DND-41 (cell line): ENCODE results near the gene AASS.
"Not testable (repeated sequence)": the region's sequence is repeated elsewhere in the genome, so short reads cannot be mapped to it uniquely, and the experiment has no call there.

Experiments
- ATAC-seq: fragments of 200-7000 bp; cut with Tn5 transposase; 3 replicates; pipeline ENCODE4 v1.9.1; 2021; ENCODE audit warnings: low read depth; ENCODE audit not compliant: insufficient read depth
- DNase-seq: peaks from one replicate; pipeline ENCODE4 v3.0.0-alpha.2; 2020
- H2AFZ ChIP-seq: 2 replicates; pipeline ENCODE4 v1.6.0; 2012; ENCODE audit warnings: low read depth, low read length
- H3K27ac ChIP-seq: 2 replicates; pipeline ENCODE4 v1.5.1; 2012; ENCODE audit warnings: low read length, inconsistent platforms
- H3K27me3 ChIP-seq: fragments of 200-600 bp; sonication (generic); 2 replicates; pipeline ENCODE4 v1.6.0; 2012; ENCODE audit warnings: low read length, mild to moderate bottlenecking, inconsistent platforms; ENCODE audit not compliant: insufficient read depth, poor library complexity
- H3K36me3 ChIP-seq: 2 replicates; pipeline ENCODE4 v1.5.1; 2012; ENCODE audit warnings: low read length, inconsistent platforms; ENCODE audit not compliant: insufficient read depth
- H3K4me1 ChIP-seq: 2 replicates; pipeline ENCODE4 v1.5.1; 2012; ENCODE audit warnings: mild to moderate bottlenecking, low read length; ENCODE audit not compliant: insufficient read depth
- H3K4me2 ChIP-seq: 2 replicates; pipeline ENCODE4 v1.6.0; 2012; ENCODE audit warnings: mild to moderate bottlenecking, moderate library complexity, low read length, inconsistent platforms; ENCODE audit not compliant: insufficient read depth
- H3K4me3 ChIP-seq, 2 experiments: fragments of 200-600 bp in 1 of 2; shearing (Covaris generic) in 1 of 2; 2 replicates each; pipeline ENCODE4 v1.5.1; 2012 to 2016; ENCODE audit warnings: inconsistent platforms in 2 of 2, low read length in 2 of 2, mild to moderate bottlenecking in 2 of 2, low read depth in 1 of 2, moderate library complexity in 1 of 2
- H3K79me2 ChIP-seq: 2 replicates; pipeline ENCODE4 v1.6.0; 2012; ENCODE audit warnings: low read length, inconsistent platforms; ENCODE audit not compliant: insufficient read depth
- H3K9ac ChIP-seq: 2 replicates; pipeline ENCODE4 v1.6.0; 2012; ENCODE audit warnings: low read depth, mild to moderate bottlenecking, inconsistent platforms, low read length, moderate library complexity
- H3K9me3 ChIP-seq: 2 replicates; pipeline ENCODE4 v1.5.1; 2012; ENCODE audit warnings: low read length, moderate library complexity, mild to moderate bottlenecking, inconsistent platforms; ENCODE audit not compliant: insufficient read depth, severe bottlenecking
- H4K20me1 ChIP-seq: 2 replicates; pipeline ENCODE4 v1.6.0; 2012; ENCODE audit warnings: low read length; ENCODE audit not compliant: insufficient read depth
- EZH2 ChIP-seq: IDR thresholded peaks from 3 replicates; pipeline ENCODE4 v1.6.1; 2012; ENCODE audit warnings: borderline replicate concordance, low read depth, mild to moderate bottlenecking, moderate library complexity, low read length, inconsistent platforms; ENCODE audit not compliant: severe bottlenecking
- TF ChIP-seq, protein P1 (sequence below): IDR thresholded peaks from 2 replicates; pipeline ENCODE4 v1.5.1; 2012; ENCODE audit warnings: borderline replicate concordance, low read length, moderate library complexity, mild to moderate bottlenecking; ENCODE audit not compliant: poor library complexity, severe bottlenecking; ENCODE audit errors: extremely low read depth

The AASS gene

DNA sequence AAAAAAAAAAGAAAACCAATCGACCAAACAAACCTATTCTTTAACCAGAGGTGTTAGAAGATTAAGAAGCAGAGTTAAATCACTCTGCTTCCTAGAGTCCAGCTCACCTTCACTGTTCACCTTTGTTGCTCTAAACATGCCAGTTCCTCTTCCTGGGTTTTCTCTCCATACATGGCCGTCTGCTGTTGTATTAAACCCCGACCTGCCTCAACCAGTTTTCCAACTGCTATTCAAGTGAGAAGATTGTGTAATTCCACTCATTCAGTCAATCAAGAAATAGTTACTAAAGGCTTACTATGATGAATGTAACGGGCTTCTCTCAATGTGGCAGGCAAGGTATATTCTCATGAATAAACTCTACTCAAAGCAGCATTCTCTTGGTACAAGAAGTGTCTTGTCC lies 8.8 kb downstream of the AASS start:
- TF ChIP-seq EZH2 = no peak
- TF ChIP-seq, protein P1, sequence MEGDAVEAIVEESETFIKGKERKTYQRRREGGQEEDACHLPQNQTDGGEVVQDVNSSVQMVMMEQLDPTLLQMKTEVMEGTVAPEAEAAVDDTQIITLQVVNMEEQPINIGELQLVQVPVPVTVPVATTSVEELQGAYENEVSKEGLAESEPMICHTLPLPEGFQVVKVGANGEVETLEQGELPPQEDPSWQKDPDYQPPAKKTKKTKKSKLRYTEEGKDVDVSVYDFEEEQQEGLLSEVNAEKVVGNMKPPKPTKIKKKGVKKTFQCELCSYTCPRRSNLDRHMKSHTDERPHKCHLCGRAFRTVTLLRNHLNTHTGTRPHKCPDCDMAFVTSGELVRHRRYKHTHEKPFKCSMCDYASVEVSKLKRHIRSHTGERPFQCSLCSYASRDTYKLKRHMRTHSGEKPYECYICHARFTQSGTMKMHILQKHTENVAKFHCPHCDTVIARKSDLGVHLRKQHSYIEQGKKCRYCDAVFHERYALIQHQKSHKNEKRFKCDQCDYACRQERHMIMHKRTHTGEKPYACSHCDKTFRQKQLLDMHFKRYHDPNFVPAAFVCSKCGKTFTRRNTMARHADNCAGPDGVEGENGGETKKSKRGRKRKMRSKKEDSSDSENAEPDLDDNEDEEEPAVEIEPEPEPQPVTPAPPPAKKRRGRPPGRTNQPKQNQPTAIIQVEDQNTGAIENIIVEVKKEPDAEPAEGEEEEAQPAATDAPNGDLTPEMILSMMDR = no peak
- H3K4me3 ChIP-seq = no peak overlapping the region

DNA sequence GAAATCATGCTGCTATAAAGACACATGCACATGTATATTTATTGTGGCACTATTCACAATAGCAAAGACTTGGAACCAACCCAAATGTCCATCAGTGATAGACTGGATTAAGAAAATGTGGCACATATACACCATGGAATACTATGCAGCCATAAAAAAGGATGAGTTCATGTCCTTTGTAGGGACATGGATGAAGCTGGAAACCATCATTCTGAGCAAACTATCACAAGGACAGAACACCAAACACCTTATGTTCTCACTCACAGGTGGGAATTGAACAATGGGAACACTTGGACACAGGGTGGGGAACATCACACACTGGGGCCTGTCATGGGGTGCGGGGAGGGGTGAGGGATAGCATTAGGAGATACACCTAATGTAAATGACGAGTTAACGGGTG lies 9.3 kb downstream of the AASS start:
- H3K36me3 ChIP-seq, DNase-seq, H2AFZ ChIP-seq, H3K27me3 ChIP-seq, H3K79me2 ChIP-seq, H3K27ac ChIP-seq, H3K9me3 ChIP-seq, H3K4me3 ChIP-seq, H3K9ac ChIP-seq, H3K4me2 ChIP-seq, H4K20me1 ChIP-seq, ATAC-seq: not testable (repeated sequence)
- peaks cover 11% of the 10 kb centered on the region for H3K4me1 ChIP-seq

More for the DNA sequence above, 8.8 kb downstream of the AASS start:
- no peak overlapping the region for H3K9ac ChIP-seq
- H4K20me1 ChIP-seq = no peaks in the 10 kb centered on the region
- ATAC-seq = no peak
- H3K4me2 ChIP-seq = no peak overlapping the region
- peaks cover 11% of the 10 kb centered on the region for H3K4me1 ChIP-seq
- H3K79me2 ChIP-seq = no peaks in the 10 kb centered on the region
- H3K27me3 ChIP-seq = no peaks in the 10 kb centered on the region
- H2AFZ ChIP-seq = no peak overlapping the region
- H3K27ac ChIP-seq = no peak overlapping the region
- H3K9me3 ChIP-seq = no peaks in the 10 kb centered on the region
- no peaks in the 10 kb centered on the region for H3K36me3 ChIP-seq
- no peak for DNase-seq

DNA sequence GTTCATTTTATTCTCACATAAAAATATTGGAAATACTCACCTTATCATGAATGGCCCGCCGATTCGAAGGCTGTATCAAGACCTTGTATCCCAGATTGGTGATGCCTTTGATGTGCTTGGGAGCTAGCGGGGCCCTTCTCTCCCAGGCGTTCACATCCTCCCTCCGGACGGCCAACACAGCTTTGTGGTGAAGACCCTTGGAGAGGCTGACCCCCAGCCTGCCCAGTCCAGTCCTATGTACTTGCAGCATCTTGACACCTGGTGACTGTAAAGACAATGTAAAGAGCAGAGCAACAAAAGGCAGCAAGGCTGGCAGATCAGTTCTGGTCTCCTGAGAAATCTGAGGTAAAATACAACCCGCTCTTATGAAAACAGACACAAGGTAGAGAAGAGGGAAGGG lies 10.6 kb downstream of the AASS start:
- ATAC-seq = no peak
- H3K27me3 ChIP-seq = no peaks in the 10 kb centered on the region
- no peaks in the 10 kb centered on the region for H3K79me2 ChIP-seq
- H3K4me2 ChIP-seq = no peak overlapping the region
- TF ChIP-seq, protein P1 = no peak
- no peak for TF ChIP-seq EZH2
- H3K9ac ChIP-seq = no peak overlapping the region
- H2AFZ ChIP-seq = no peak overlapping the region
- peaks cover 11% of the 10 kb centered on the region for H3K4me1 ChIP-seq
- H3K36me3 ChIP-seq = no peaks in the 10 kb centered on the region
- DNase-seq = no peak
- no peak overlapping the region for H3K4me3 ChIP-seq
- no peak overlapping the region for H3K27ac ChIP-seq
- H4K20me1 ChIP-seq = no peaks in the 10 kb centered on the region
- H3K9me3 ChIP-seq = no peaks in the 10 kb centered on the region

DNA sequence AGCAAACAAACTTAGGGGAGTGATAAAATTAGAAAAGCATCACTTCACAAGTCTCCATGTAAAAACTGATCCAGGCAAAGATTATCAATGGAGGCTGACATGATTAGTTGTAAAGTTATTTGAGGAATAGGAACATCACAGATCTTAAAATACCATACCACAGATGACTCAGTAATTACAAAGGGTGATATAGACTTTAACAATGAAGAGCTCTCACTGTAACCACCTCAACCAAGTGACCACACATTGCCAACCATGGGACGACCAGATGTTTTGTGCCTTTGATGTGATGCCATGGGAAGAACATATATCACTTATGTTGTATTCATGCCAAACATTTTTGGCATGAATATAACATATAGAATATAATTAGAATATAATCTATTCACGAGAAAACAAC lies 11.7 kb downstream of the AASS start:
- Histone ChIP-seq H3K27ac (no peak overlapping the region), H3K4me2 (no peak overlapping the region), H4K20me1 (no peaks in the 10 kb centered on the region), H3K9me3 (no peaks in the 10 kb centered on the region), H3K36me3 (no peaks in the 10 kb centered on the region), H3K4me3 (no peak overlapping the region), H3K27me3 (no peaks in the 10 kb centered on the region), H3K9ac (no peak overlapping the region), H3K79me2 (no peaks in the 10 kb centered on the region), H3K4me1 (peaks cover 10% of the 10 kb centered on the region), H2AFZ (no peak overlapping the region)
- TF ChIP-seq, protein P1 = no peak
- TF ChIP-seq EZH2 = no peak
- ATAC-seq (no peak), DNase-seq (no peak)
